ENCODE results near the gene FGD6. TPM values are rescaled to one million over a fixed set of nuclear protein-coding genes. Genes with fewer than 3 reads are reported as not detected.

The FGD6 gene
- total and polyA plus RNA-seq, 2 experiments from 2014 or later, result 12.9 to 32.4 TPM

DNA sequence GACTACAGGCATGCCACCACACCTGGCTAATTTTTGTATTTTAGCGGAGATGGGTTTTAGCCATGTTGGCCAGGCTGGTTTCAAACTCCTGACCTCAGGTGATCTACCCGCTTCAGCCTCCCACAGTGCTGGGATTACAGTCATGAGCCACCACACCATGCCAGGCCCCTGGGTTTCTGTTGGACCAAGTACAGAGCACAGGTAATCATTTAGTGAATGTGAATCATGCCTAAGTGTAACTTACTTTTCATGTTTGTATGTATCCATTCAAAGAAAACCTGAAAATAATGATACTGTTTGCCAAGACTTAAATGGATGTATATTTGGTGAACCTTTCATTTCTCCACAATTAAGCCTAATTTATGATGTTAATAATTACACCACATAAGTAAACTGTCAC, 65.9 kb downstream of the FGD6 start:
- TF ChIP-seq, protein P1, sequence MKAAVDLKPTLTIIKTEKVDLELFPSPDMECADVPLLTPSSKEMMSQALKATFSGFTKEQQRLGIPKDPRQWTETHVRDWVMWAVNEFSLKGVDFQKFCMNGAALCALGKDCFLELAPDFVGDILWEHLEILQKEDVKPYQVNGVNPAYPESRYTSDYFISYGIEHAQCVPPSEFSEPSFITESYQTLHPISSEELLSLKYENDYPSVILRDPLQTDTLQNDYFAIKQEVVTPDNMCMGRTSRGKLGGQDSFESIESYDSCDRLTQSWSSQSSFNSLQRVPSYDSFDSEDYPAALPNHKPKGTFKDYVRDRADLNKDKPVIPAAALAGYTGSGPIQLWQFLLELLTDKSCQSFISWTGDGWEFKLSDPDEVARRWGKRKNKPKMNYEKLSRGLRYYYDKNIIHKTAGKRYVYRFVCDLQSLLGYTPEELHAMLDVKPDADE (IDR thresholded peaks at IDR 0.05), result no peak
- TF ChIP-seq EZH2phosphoT487 (IDR thresholded peaks at IDR 0.05; ENCODE audit: unreplicated experiment), result no peak
- no peak for TF ChIP-seq STAT1 (IDR thresholded peaks at IDR 0.05; ENCODE audit: unreplicated experiment)
- no peak for TF ChIP-seq ZNF114 (CRISPR knock-in tag; IDR thresholded peaks at IDR 0.05)
- TF ChIP-seq, protein P2, sequence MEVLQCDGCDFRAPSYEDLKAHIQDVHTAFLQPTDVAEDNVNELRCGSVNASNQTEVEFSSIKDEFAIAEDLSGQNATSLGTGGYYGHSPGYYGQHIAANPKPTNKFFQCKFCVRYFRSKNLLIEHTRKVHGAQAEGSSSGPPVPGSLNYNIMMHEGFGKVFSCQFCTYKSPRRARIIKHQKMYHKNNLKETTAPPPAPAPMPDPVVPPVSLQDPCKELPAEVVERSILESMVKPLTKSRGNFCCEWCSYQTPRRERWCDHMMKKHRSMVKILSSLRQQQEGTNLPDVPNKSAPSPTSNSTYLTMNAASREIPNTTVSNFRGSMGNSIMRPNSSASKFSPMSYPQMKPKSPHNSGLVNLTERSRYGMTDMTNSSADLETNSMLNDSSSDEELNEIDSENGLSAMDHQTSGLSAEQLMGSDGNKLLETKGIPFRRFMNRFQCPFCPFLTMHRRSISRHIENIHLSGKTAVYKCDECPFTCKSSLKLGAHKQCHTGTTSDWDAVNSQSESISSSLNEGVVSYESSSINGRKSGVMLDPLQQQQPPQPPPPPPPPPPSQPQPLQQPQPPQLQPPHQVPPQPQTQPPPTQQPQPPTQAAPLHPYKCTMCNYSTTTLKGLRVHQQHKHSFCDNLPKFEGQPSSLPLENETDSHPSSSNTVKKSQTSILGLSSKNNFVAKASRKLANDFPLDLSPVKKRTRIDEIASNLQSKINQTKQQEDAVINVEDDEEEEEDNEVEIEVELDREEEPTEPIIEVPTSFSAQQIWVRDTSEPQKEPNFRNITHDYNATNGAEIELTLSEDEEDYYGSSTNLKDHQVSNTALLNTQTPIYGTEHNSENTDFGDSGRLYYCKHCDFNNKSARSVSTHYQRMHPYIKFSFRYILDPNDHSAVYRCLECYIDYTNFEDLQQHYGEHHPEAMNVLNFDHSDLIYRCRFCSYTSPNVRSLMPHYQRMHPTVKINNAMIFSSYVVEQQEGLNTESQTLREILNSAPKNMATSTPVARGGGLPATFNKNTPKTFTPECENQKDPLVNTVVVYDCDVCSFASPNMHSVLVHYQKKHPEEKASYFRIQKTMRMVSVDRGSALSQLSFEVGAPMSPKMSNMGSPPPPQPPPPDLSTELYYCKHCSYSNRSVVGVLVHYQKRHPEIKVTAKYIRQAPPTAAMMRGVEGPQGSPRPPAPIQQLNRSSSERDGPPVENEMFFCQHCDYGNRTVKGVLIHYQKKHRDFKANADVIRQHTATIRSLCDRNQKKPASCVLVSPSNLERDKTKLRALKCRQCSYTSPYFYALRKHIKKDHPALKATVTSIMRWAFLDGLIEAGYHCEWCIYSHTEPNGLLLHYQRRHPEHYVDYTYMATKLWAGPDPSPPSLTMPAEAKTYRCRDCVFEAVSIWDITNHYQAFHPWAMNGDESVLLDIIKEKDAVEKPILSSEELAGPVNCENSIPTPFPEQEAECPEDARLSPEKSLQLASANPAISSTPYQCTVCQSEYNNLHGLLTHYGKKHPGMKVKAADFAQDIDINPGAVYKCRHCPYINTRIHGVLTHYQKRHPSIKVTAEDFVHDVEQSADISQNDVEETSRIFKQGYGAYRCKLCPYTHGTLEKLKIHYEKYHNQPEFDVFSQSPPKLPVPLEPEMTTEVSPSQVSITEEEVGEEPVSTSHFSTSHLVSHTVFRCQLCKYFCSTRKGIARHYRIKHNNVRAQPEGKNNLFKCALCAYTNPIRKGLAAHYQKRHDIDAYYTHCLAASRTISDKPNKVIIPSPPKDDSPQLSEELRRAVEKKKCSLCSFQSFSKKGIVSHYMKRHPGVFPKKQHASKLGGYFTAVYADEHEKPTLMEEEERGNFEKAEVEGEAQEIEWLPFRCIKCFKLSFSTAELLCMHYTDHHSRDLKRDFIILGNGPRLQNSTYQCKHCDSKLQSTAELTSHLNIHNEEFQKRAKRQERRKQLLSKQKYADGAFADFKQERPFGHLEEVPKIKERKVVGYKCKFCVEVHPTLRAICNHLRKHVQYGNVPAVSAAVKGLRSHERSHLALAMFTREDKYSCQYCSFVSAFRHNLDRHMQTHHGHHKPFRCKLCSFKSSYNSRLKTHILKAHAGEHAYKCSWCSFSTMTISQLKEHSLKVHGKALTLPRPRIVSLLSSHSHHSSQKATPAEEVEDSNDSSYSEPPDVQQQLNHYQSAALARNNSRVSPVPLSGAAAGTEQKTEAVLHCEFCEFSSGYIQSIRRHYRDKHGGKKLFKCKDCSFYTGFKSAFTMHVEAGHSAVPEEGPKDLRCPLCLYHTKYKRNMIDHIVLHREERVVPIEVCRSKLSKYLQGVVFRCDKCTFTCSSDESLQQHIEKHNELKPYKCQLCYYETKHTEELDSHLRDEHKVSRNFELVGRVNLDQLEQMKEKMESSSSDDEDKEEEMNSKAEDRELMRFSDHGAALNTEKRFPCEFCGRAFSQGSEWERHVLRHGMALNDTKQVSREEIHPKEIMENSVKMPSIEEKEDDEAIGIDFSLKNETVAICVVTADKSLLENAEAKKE (CRISPR knock-in tag; IDR thresholded peaks at IDR 0.05), result no peak
- no peak for TF ChIP-seq POLR2AphosphoS5 (IDR thresholded peaks at IDR 0.05; ENCODE audit: low read depth)
- TF ChIP-seq CREB1 (CRISPR knock-in tag; IDR thresholded peaks at IDR 0.05; ENCODE audit: low read depth), result no peak
- no peak for TF ChIP-seq NANOG (IDR thresholded peaks at IDR 0.05; ENCODE audit: borderline replicate concordance)
- no peak for TF ChIP-seq ZNF331 (CRISPR knock-in tag; IDR thresholded peaks at IDR 0.05; ENCODE audit: low read depth)
- TF ChIP-seq, protein P3, sequence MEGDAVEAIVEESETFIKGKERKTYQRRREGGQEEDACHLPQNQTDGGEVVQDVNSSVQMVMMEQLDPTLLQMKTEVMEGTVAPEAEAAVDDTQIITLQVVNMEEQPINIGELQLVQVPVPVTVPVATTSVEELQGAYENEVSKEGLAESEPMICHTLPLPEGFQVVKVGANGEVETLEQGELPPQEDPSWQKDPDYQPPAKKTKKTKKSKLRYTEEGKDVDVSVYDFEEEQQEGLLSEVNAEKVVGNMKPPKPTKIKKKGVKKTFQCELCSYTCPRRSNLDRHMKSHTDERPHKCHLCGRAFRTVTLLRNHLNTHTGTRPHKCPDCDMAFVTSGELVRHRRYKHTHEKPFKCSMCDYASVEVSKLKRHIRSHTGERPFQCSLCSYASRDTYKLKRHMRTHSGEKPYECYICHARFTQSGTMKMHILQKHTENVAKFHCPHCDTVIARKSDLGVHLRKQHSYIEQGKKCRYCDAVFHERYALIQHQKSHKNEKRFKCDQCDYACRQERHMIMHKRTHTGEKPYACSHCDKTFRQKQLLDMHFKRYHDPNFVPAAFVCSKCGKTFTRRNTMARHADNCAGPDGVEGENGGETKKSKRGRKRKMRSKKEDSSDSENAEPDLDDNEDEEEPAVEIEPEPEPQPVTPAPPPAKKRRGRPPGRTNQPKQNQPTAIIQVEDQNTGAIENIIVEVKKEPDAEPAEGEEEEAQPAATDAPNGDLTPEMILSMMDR (conservative IDR thresholded peaks at IDR 0.05; ENCODE audit: low read depth in 2 of 2), result no peak
- TF ChIP-seq JUNB (IDR thresholded peaks at IDR 0.05; ENCODE audit: unreplicated experiment), result no peak
- TF ChIP-seq, protein P4, sequence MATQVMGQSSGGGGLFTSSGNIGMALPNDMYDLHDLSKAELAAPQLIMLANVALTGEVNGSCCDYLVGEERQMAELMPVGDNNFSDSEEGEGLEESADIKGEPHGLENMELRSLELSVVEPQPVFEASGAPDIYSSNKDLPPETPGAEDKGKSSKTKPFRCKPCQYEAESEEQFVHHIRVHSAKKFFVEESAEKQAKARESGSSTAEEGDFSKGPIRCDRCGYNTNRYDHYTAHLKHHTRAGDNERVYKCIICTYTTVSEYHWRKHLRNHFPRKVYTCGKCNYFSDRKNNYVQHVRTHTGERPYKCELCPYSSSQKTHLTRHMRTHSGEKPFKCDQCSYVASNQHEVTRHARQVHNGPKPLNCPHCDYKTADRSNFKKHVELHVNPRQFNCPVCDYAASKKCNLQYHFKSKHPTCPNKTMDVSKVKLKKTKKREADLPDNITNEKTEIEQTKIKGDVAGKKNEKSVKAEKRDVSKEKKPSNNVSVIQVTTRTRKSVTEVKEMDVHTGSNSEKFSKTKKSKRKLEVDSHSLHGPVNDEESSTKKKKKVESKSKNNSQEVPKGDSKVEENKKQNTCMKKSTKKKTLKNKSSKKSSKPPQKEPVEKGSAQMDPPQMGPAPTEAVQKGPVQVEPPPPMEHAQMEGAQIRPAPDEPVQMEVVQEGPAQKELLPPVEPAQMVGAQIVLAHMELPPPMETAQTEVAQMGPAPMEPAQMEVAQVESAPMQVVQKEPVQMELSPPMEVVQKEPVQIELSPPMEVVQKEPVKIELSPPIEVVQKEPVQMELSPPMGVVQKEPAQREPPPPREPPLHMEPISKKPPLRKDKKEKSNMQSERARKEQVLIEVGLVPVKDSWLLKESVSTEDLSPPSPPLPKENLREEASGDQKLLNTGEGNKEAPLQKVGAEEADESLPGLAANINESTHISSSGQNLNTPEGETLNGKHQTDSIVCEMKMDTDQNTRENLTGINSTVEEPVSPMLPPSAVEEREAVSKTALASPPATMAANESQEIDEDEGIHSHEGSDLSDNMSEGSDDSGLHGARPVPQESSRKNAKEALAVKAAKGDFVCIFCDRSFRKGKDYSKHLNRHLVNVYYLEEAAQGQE (IDR thresholded peaks at IDR 0.05; ENCODE audit: unreplicated experiment), result no peak
- no peak for TF ChIP-seq EZH2 (IDR thresholded peaks at IDR 0.05; ENCODE audit: low read depth, unreplicated experiment)
- Histone ChIP-seq H2AFZ (no peak overlapping the region), H3K79me2 (replicated peaks; ENCODE audit: insufficient read depth) (no peaks in the 10 kb centered on the region), H3K4me3 (no peak overlapping the region), H3K36me3 (ENCODE audit: insufficient read depth) (peaks cover 12% of the 10 kb centered on the region; the same call in 1 of the 2 replicates), H3F3A (replicated peaks; ENCODE audit: low read depth) (no peaks in the 10 kb centered on the region), H4K20me1 (replicated peaks; ENCODE audit: insufficient read depth) (no peaks in the 10 kb centered on the region), H3K27ac (ENCODE audit: low read depth) (no peak overlapping the region), H3K4me2 (no peak overlapping the region), H3K9me2 (ENCODE audit: insufficient read depth) (no peaks in the 10 kb centered on the region), H3K4me1 (ENCODE audit: insufficient read depth) (no peaks in the 10 kb centered on the region), H3K27me3 (ENCODE audit: insufficient read depth) (no peaks in the 10 kb centered on the region)
- H3K4me1 Mint-ChIP-seq, result peaks cover 29% of the 10 kb centered on the region
- no peak overlapping the region for H3K27ac Mint-ChIP-seq
- peaks cover under 1% of the 10 kb centered on the region for H3K27me3 Mint-ChIP-seq (ENCODE audit: insufficient read depth, low read depth, poor library complexity)
- DNase-seq (ENCODE audit: low spot score) (no peak), ATAC-seq (no peak)
- peaks cover 5% of the 10 kb centered on the region; the same call in 2 of the 3 replicates for H3K9me3 Mint-ChIP-seq
- H3K36me3 Mint-ChIP-seq (ENCODE audit: low read depth), result peaks cover 57% of the 10 kb centered on the region
- H3K4me3 Mint-ChIP-seq, result no peak overlapping the region
